GM19463 (cell line): ENCODE measurements around the gene CCR5AS.
"Not testable (repeated sequence)": the region's sequence is repeated elsewhere in the genome, so short reads cannot be mapped to it uniquely, and the experiment has no call there.

ENCODE experiments used
- ATAC-seq: cut with Tn5 transposase; IDR thresholded peaks from one replicate; pipeline ENCODE4 v1.9.1; 2021; ENCODE audit warnings: mild to moderate bottlenecking, moderate library complexity; ENCODE audit not compliant: unreplicated experiment

Gene CCR5AS

DNA sequence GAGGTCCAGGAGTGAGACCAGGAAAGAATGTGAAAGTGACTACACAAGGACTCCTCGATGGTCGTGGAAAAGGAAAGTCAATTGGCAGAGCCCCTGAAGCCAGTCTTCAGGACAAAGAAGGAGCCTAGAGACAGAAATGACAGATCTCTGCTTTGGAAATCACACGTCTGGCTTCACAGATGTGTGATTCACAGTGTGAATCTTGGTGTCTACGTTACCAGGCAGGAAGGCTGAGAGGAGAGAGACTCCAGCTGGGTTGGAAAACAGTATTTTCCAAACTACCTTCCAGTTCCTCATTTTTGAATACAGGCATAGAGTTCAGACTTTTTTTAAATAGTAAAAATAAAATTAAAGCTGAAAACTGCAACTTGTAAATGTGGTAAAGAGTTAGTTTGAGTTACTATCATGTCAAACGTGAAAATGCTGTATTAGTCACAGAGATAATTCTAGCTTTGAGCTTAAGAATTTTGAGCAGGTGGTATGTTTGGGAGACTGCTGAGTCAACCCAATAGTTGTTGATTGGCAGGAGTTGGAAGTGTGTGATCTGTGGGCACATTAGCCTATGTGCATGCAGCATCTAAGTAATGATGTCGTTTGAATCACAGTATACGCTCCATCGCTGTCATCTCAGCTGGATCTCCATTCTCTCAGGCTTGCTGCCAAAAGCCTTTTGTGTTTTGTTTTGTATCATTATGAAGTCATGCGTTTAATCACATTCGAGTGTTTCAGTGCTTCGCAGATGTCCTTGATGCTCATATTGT is 47.0 kb downstream of the CCR5AS start:
- peak; percentile 77 for ATAC-seq

DNA sequence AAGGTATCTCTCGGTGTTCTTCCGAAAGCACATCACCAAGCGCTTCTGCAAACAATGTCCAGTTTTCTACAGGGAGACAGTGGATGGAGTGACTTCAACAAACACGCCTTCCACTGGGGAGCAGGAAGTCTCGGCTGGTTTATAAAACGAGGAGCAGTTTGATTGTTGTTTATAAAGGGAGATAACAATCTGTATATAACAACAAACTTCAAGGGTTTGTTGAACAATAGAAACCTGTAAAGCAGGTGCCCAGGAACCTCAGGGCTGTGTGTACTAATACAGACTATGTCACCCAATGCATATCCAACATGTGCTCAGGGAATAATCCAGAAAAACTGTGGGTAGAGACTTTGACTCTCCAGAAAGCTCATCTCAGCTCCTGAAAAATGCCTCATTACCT is 48.4 kb downstream of the CCR5AS start:
- ATAC-seq, result no peak

- no peak for ATAC-seq
These were observed 50.0 kb downstream of the CCR5AS start for GRCh38 chr3:46356909-46357308.

- no peak for ATAC-seq
These were observed 50.6 kb downstream of the CCR5AS start for GRCh38 chr3:46356276-46356675.

DNA sequence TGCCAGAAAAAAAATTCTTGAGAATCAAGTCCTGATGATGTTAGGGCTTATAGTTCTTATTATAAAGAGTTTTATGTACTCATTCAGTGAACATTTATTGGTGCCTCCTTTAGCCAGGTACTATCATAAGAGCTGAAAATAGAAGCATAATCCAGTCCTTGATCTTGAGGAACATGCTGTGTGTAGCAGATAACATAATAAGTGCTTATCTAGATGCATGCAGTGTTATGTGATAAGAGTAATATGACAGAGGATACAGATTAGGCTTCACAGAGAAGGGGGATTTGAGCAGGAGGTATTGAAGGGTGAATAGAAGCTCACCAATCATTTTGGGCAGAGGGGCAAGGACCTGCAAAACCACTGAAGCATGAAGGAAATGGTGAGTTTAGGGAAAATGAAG is 51.9 kb downstream of the CCR5AS start:
- ATAC-seq, result no peak

DNA sequence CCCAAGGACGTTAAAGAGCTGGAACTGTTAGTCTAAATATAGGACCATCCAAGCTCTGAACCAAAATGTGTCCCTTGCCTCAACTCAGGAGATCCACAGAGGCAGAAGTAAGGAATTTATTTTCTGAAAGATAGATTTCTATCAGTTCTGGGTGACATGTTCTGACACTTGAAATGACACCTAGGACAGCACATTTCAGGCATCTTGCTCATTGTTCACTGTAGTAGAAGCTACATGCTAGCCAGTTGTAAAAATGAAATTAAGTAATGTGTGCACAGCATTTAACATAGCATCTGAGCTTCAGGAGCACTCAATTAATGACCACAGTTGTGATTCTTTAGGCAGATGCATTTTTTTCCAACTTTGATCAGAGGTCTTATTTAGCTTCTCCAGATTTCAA is 52.4 kb downstream of the CCR5AS start:
- ATAC-seq, result no peak

DNA sequence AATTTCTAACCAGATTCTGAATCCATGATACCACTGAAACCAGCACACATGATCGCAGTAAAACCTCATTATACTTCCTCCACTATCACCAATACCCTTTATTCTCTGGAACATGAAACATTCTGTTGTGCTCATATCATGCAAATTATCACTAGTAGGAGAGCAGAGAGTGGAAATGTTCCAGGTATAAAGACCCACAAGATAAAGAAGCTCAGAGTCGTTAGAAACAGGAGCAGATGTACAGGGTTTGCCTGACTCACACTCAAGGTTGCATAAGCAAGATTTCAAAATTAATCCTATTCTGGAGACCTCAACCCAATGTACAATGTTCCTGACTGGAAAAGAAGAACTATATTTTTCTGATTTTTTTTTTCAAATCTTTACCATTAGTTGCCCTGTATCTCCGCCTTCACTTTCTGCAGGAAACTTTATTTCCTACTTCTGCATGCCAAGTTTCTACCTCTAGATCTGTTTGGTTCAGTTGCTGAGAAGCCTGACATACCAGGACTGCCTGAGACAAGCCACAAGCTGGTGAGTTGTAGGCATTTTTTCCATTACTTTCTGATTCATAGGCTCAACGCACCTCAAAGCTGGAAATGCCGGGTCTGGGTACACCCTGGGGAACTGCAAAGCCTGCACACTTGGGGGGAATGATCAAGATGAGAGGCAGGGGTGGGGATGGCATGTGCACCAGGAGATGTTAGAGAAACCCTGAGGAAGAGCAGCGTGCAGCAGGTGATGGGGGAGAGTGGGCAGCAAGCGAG is 53.0 kb downstream of the CCR5AS start, which contains the start of gene CCR2:
CCR2 (plus strand) TSS at position 465 of the 764 bp plus-strand sequence. CDS start 3,417 bp downstream, outside the sequence.
- no peak for ATAC-seq

GRCh38 chr3:46353090-46353489 is 53.8 kb downstream of the CCR5AS start:
- no peak for ATAC-seq

GRCh38 chr3:46351646-46352045 is 55.2 kb downstream of the CCR5AS start:
- no peak for ATAC-seq

DNA sequence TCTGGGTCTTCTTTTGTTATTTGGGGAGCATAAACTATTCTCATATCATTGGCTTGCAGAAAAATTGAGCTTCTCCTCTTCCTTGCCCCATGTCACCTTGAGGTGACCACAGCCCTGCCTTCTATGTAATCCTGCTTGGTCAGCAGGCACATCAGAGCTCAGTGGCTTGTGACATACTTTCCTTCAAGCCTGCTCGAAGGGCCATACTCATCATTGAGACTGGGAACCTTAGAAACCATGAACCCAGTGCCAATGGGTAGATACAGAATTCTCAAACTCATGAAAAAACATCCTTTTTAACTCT is 56.7 kb downstream of the CCR5AS start:
- peak; percentile 25 for ATAC-seq

GRCh38 chr3:46349484-46350261 is 57.2 kb downstream of the CCR5AS start:
- ATAC-seq, result peak; percentile 74

DNA sequence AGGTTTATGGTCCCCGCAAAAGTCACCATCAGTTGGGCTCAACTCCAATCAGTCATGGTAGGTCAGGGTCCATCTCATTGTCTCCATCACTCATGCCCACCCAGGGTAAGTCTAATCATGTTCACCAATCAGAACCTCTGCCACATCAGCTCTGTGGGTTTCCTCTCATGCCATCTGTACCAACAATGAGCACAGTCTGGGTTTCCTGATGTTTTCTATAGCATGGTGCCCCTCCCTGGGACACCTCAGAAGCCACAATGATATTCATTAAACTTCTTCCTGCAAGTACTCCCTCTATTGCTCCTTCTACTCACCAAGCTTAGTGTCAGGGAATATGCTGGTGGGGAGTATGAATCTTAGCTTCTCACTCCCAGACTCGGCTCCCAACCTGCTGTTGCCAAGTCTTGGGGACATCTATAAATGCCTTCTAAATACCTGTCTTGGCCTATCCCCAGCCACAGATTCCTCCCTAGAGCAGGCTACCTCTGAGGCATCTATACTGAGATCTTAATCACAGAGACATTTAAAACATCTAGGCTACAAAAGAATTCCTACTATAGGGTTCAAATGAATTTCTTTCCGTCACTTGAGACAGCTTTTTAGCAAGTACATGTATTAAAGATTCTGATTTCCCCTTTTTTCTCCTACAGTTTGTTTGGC is 57.9 kb downstream of the CCR5AS start:
- ATAC-seq, result no peak

DNA sequence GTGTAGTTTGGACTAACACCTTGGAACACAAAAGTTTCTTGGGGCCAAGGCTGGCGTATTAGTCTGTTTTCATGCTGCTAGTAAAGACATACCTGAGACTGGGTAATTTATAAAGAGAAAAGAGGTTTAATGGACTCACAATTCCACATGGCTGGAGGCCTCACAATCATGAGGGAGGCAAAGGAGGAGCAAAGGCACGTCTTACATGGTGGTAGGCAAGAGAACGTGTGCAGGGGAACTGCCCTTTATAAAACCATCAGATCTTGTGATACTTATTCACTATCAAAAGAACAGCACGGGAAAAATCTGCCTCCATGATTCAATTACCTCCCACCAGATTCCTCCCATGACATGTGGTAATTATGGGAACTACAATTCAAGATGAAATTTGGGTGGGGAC is 62.4 kb downstream of the CCR5AS start:
- ATAC-seq, result no peak

GRCh38 chr3:46338840-46339239 is 68.0 kb downstream of the CCR5AS start:
- ATAC-seq, result no peak

GRCh38 chr3:46337911-46338310 is 69.0 kb downstream of the CCR5AS start:
- ATAC-seq, result no peak

- ATAC-seq, result no peak
These were observed 71.3 kb downstream of the CCR5AS start for GRCh38 chr3:46335541-46335940.

GRCh38 chr3:46334741-46335478 is 72.0 kb downstream of the CCR5AS start:
- no peak for ATAC-seq

DNA sequence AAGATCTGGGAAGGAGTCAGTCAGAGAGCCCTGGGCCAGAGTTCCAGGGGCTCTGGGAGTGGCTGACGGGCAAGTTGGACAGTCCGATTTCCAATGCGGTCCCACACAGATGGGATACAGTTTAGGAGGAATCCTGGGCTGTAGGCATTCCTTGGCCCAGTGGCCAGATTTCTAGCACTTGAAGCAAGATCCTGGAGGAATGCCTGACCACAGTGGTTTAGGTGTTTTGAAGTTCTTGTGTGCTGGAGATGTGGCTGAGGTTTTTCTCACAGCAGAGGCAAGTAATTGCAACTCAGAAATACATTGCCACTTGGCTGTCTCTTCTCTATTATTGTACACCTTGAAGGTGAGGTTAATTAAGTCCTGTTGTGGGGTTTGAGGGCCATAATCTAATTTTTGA is 76.2 kb downstream of the CCR5AS start:
- ATAC-seq, result not testable (repeated sequence)

DNA sequence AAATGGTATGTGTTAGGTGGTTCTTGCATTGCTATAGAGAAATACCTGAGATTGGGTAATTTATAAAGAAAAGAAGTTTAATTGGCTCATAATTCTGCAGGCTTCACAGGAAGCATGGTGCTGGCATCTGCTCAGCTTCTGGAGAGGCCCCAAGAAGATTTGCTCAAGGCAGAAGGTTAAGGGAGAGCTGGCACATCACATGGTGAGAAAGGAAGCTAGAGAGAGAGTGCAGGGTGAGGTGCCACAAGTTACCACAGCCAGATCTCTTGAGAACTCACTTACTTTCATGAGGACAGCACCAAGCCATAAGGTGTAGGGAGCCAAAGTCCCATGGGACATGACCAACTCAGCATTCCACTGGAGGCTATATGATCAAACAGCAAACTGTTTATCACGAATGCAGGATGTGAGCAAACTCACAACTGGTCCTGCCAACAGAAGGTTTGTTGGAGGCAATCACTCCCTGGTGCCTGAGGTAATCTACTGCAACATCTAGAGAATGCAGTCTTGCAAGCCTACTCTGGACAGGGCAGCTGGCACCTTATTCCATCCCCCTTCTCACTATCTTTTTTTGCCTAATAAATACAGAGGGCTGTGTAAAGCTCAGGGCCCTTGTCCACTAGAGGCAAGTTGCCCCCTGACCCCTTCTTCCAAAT is 81.1 kb downstream of the CCR5AS start:
- ATAC-seq, result no peak

- ATAC-seq, result no peak
These were observed 82.8 kb downstream of the CCR5AS start for GRCh38 chr3:46324036-46324435.
